ENCODE data around the gene NRCAM.
A peak's percentile ranks its signal among the peaks of the same experiment; 100 is the strongest.

Gene NRCAM

DNA sequence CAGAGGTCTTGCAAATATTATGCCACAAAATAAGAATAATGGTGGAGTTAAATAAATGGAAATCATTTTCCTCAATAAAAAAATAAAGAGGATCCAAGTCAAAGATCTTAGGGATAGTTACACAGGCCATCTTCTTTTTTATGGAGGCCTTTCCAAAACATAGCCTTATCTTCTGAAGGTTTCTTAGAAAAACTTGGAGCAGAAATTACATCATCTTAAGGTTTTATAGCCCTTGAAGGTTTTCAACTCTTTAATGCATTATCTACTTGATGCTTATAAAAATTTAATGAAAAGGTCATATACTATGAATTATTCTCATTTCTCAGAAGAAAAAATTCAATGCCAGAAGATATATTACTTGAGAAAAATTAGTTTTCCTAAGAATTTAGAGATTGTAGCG is 231.8 kb downstream of the NRCAM start:
- Mint-ChIP-seq H3K27ac (no peak overlapping the region), H3K4me3 (no peak overlapping the region), H3K4me1 (no peaks in the 10 kb centered on the region), H3K9me3 (no peaks in the 10 kb centered on the region), H3K36me3 (peaks cover 6% of the 10 kb centered on the region), H3K27me3 (peaks cover 21% of the 10 kb centered on the region)
- no peak for ATAC-seq

GRCh38 chr7:108222236-108222892 is 233.9 kb downstream of the NRCAM start:
- Mint-ChIP-seq H3K27ac (no peak overlapping the region), H3K36me3 (peaks cover 6% of the 10 kb centered on the region), H3K27me3 (peaks cover 41% of the 10 kb centered on the region), H3K4me1 (no peaks in the 10 kb centered on the region), H3K9me3 (no peaks in the 10 kb centered on the region), H3K4me3 (no peak overlapping the region)
- ATAC-seq, result no peak

- H3K36me3 Mint-ChIP-seq, result peaks cover 7% of the 10 kb centered on the region
Measured at GRCh38 chr7:108211382-108212201, 244.6 kb downstream of the NRCAM start.

GRCh38 chr7:108210796-108211195 is 245.4 kb downstream of the NRCAM start:
- no peak overlapping the region for H3K4me3 Mint-ChIP-seq
- peaks cover 7% of the 10 kb centered on the region for H3K9me3 Mint-ChIP-seq
- no peaks in the 10 kb centered on the region for H3K27me3 Mint-ChIP-seq
- H3K27ac Mint-ChIP-seq, result no peak overlapping the region
- H3K36me3 Mint-ChIP-seq, result peaks cover 7% of the 10 kb centered on the region
- H3K4me1 Mint-ChIP-seq, result peaks cover 26% of the 10 kb centered on the region
- no peak for ATAC-seq

More at GRCh38 chr7:108211382-108212201, 244.6 kb downstream of the NRCAM start:
- Mint-ChIP-seq H3K4me3 (no peak overlapping the region), H3K27ac (peak overlapping the region; percentile 73), H3K9me3 (peaks cover 7% of the 10 kb centered on the region), H3K27me3 (peaks cover 5% of the 10 kb centered on the region), H3K4me1 (peaks cover 26% of the 10 kb centered on the region)
- peak; percentile 81 for ATAC-seq

DNA sequence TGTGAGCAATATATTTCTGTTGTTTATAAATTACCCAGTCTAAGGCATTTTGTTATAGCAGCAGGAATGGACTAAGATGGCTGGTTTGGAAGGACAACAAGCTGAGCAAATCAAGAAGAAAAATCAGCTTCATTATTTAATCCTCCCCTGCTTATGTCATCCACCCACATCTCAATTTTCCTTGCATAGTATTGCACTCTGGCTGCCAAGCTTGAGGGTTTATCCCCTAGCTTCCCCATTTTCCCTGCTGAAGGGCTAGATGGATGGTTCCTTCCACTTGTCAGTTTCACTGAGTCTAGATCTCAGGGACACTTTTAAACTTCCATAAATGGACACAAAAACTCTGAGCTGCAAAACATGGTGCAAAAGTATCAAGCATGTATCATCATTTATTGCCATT is 250.9 kb downstream of the NRCAM start:
- Mint-ChIP-seq H3K4me3 (no peak overlapping the region), H3K4me1 (peaks cover 8% of the 10 kb centered on the region), H3K27ac (no peak overlapping the region), H3K27me3 (no peaks in the 10 kb centered on the region), H3K9me3 (no peaks in the 10 kb centered on the region), H3K36me3 (peaks cover under 1% of the 10 kb centered on the region)
- no peak for ATAC-seq

- H3K36me3 Mint-ChIP-seq, result no peaks in the 10 kb centered on the region
- no peaks in the 10 kb centered on the region for H3K9me3 Mint-ChIP-seq
- no peak overlapping the region for H3K4me3 Mint-ChIP-seq
- peaks cover 8% of the 10 kb centered on the region for H3K4me1 Mint-ChIP-seq
- H3K27me3 Mint-ChIP-seq, result no peaks in the 10 kb centered on the region
- no peak for ATAC-seq
- H3K27ac Mint-ChIP-seq, result no peak overlapping the region
Measured at GRCh38 chr7:108204281-108204796, 251.9 kb downstream of the NRCAM start.

DNA sequence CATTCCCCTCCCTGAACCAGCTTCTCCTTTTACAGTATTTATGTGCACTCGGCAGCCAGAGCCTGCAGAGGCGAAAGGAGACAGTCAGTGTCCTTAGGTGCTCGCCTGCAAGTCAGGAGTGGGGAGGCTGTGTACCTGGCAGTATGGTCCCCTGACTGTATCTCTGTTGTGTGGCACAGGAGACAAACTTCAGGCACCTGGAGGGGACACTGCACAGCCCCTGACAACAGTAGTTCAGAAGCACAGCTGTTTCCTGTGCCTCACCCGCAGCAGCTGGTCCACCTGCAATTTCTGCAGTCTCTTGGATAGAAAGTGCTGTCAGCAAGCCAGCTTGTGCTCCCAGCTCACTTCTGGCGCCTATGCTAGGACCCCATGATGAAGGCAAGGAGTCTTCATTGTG is 252.7 kb downstream of the NRCAM start:
- H3K9me3 Mint-ChIP-seq, result no peaks in the 10 kb centered on the region
- no peak for ATAC-seq
- H3K4me3 Mint-ChIP-seq, result no peak overlapping the region
- H3K4me1 Mint-ChIP-seq, result peaks cover 8% of the 10 kb centered on the region
- no peaks in the 10 kb centered on the region for H3K36me3 Mint-ChIP-seq
- H3K27ac Mint-ChIP-seq, result no peak overlapping the region
- H3K27me3 Mint-ChIP-seq, result no peaks in the 10 kb centered on the region

DNA sequence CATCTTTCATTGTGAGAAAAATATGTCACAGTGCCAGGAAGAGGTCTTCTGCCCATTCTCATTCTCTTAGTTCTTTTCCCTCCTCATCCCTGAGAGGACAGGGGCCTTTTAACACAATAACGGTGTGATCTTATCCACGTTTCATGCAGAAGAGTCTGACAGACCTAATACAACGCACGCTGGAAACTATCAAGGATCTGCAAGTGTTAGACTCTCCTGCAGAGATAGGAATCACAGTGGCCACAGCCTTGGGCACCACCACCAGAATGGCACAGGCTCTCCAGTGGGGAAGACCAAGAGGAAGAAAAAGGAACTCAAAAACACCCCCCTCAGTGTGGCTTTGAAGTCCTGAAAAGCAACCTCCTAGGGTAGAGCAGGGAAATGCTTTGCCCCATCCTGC is 253.5 kb downstream of the NRCAM start:
- Mint-ChIP-seq H3K4me1 (peaks cover 8% of the 10 kb centered on the region), H3K27ac (no peak overlapping the region), H3K9me3 (no peaks in the 10 kb centered on the region), H3K27me3 (no peaks in the 10 kb centered on the region), H3K36me3 (no peaks in the 10 kb centered on the region), H3K4me3 (no peak overlapping the region)
- ATAC-seq, result no peak

DNA sequence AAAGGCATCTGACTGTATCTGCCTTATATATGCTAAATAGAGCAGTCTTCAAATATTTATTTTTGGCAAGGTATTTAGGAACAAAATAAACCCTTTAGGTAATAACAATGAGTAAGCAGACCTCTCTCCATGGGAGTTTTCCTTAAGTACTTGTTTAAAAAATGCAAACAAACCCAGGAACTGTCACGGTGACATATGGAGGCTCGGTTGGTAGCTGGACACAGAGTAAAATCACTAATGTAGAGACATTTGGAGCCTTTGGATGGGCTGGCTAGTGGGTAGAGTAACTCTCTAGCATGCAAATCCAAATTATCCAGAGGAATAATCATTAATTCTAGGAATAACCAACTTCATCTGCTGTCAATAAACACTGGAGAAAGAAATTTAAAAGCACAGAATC is 254.5 kb downstream of the NRCAM start:
- no peaks in the 10 kb centered on the region for H3K27me3 Mint-ChIP-seq
- H3K9me3 Mint-ChIP-seq, result no peaks in the 10 kb centered on the region
- no peaks in the 10 kb centered on the region for H3K36me3 Mint-ChIP-seq
- no peak overlapping the region for H3K4me3 Mint-ChIP-seq
- H3K27ac Mint-ChIP-seq, result no peak overlapping the region
- peaks cover 8% of the 10 kb centered on the region for H3K4me1 Mint-ChIP-seq
- no peak for ATAC-seq

DNA sequence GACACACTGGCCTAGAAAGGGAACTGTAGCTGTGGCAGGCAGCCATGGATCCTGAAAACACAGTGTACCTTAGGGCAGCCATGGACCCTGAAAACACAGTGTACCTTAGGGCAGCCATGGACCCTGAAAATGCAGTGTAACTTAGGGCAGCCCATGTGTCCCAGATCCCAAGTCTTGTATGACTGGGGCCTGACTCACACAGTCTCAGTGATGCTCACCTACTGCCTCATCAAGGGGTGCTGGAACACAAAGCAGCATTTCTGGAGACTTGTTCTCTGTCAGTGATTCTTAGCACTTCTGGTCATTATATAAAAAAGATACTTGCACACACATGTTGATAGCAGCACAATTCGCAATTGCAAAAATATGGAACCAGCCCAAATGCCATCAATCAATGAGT is 255.9 kb downstream of the NRCAM start:
- Mint-ChIP-seq H3K4me3 (no peak overlapping the region), H3K9me3 (no peaks in the 10 kb centered on the region), H3K4me1 (peaks cover 8% of the 10 kb centered on the region), H3K27me3 (no peaks in the 10 kb centered on the region), H3K27ac (no peak overlapping the region), H3K36me3 (no peaks in the 10 kb centered on the region)
- ATAC-seq, result no peak

- H3K27ac Mint-ChIP-seq, result no peak overlapping the region
- H3K4me1 Mint-ChIP-seq, result peaks cover 6% of the 10 kb centered on the region
- no peaks in the 10 kb centered on the region for H3K36me3 Mint-ChIP-seq
- H3K4me3 Mint-ChIP-seq, result no peak overlapping the region
- ATAC-seq, result no peak
- no peaks in the 10 kb centered on the region for H3K27me3 Mint-ChIP-seq
- no peaks in the 10 kb centered on the region for H3K9me3 Mint-ChIP-seq
Measured at GRCh38 chr7:108197371-108198091, 258.7 kb downstream of the NRCAM start.

DNA sequence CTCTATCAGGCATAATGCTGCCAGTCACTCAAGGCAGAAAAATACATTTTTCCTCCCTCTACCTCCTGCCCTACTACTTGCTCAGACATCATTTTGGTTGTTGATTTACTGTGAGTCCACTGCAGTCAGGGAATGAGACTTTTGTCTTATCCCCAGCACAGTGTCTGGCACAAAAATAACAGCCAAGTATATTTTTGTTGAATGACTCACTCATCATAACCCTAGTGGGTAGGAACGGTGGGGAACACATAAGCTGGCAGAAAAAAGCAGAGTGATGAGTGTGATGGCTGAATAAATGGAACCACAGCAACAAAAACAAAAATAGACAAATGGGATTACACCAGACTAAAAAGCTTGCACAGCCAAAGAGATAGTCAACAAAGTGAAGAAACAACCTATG is 260.2 kb downstream of the NRCAM start:
- H3K4me1 Mint-ChIP-seq, result peaks cover 13% of the 10 kb centered on the region
- no peaks in the 10 kb centered on the region for H3K27me3 Mint-ChIP-seq
- no peaks in the 10 kb centered on the region for H3K9me3 Mint-ChIP-seq
- no peak for ATAC-seq
- H3K36me3 Mint-ChIP-seq, result no peaks in the 10 kb centered on the region
- H3K4me3 Mint-ChIP-seq, result no peak overlapping the region
- H3K27ac Mint-ChIP-seq, result no peak overlapping the region

GRCh38 chr7:108193594-108194498 is 262.4 kb downstream of the NRCAM start:
- no peak overlapping the region for H3K4me3 Mint-ChIP-seq
- no peaks in the 10 kb centered on the region for H3K9me3 Mint-ChIP-seq
- no peak for ATAC-seq
- H3K36me3 Mint-ChIP-seq, result no peaks in the 10 kb centered on the region
- H3K27ac Mint-ChIP-seq, result no peak overlapping the region
- no peaks in the 10 kb centered on the region for H3K27me3 Mint-ChIP-seq
- H3K4me1 Mint-ChIP-seq, result peaks cover 20% of the 10 kb centered on the region

GRCh38 chr7:108190891-108191290 is 265.3 kb downstream of the NRCAM start:
- no peak for ATAC-seq
- Mint-ChIP-seq H3K4me3 (no peak overlapping the region), H3K4me1 (peaks cover 20% of the 10 kb centered on the region), H3K27ac (no peak overlapping the region), H3K27me3 (peaks cover 14% of the 10 kb centered on the region), H3K36me3 (no peaks in the 10 kb centered on the region), H3K9me3 (peaks cover 3% of the 10 kb centered on the region)
